Spleen (tissue), 11 donors: Measurements from ENCODE around the gene KDF1. TPM values are rescaled to one million over a fixed set of nuclear protein-coding genes. Genes with fewer than 3 reads are reported as not detected.
A peak's percentile ranks its signal among the peaks of the same experiment; 100 is the strongest.

Experiments used
- DNase-seq: peaks from one replicate; pipeline ENCODE4 v3.0.0-alpha.2; 2020
- H3K27ac ChIP-seq, 8 donors: fragments of 200-600 bp; sonication (generic) in 7 of 8; 1 replicate in 4 of 8; 2 replicates in 4 of 8; pipeline versions ENCODE4 v1.5.0 to v1.8.0; 2016 to 2021; ENCODE audit warnings: inconsistent platforms in 4 of 8, mild to moderate bottlenecking in 4 of 8, moderate library complexity in 1 of 8
- H3K27me3 ChIP-seq, 7 donors: fragments of 200-600 bp; sonication (generic) in 6 of 7; replicated peaks in 1 of 7; 1 replicate in 4 of 7; 2 replicates in 3 of 7; pipeline versions ENCODE4 v1.5.0 to v1.8.0; 2016 to 2021; ENCODE audit warnings: inconsistent platforms in 3 of 7, mild to moderate bottlenecking in 1 of 7
- H3K36me3 ChIP-seq, 6 donors: fragments of 200-600 bp; sonication (generic) in 5 of 6; 1 replicate in 4 of 6; 2 replicates in 2 of 6; pipeline versions ENCODE4 v1.5.0 to v1.8.0; 2016 to 2021; ENCODE audit warnings: inconsistent platforms in 2 of 6
- H3K4me1 ChIP-seq, 6 donors: fragments of 200-600 bp; sonication (generic) in 5 of 6; 1 replicate in 3 of 6; 2 replicates in 3 of 6; pipeline versions ENCODE4 v1.5.0 to v1.8.0; 2016 to 2021; ENCODE audit warnings: inconsistent platforms in 3 of 6
- H3K4me3 ChIP-seq, 8 donors: fragments of 200-600 bp; sonication (generic) in 7 of 8; 1 replicate in 4 of 8; 2 replicates in 4 of 8; pipeline versions ENCODE4 v1.5.0 to v1.8.0; 2016 to 2021; ENCODE audit warnings: inconsistent platforms in 4 of 8, mild to moderate bottlenecking in 4 of 8, moderate library complexity in 2 of 8
- H3K9me3 ChIP-seq, 8 donors: fragments of 200-600 bp; sonication (generic) in 7 of 8; 1 replicate in 4 of 8; 2 replicates in 4 of 8; pipeline versions ENCODE4 v1.5.0 to v1.8.0; 2016 to 2021; ENCODE audit warnings: inconsistent platforms in 4 of 8
- POLR2A ChIP-seq, 3 donors: fragments of 450-650 bp; IDR thresholded peaks; one replicate each; pipeline ENCODE4 v1.5.1; 2017; ENCODE audit warnings: antibody characterized with exemption in 3 of 3, mild to moderate bottlenecking in 1 of 3
- POLR2AphosphoS5 ChIP-seq, 3 donors: sonication (generic); formaldehyde crosslinking; IDR thresholded peaks; one replicate each; pipeline ENCODE4 v1.5.1; 2017; ENCODE audit warnings: antibody characterized with exemption in 3 of 3
- WGBS, 5 donors: extraction: QIAGEN DNeasy Blood & Tissue Kit in 3 of 5; methylation state at CpG; one replicate each; pipeline versions ENCODE4 v1.1.5 to v1.1.7; 2013 to 2018; 5-methylcytosine and 5-hydroxymethylcytosine counted together
- intact Hi-C: fragments of 100-400 bp; cut with DNase I; formaldehyde crosslinking; loops from one replicate; pipeline ENCODE4 v1.15.0; 2023; ENCODE audit warnings: low total_unique reads
- polyA plus RNA-seq, 3 donors: library from polyadenylated mRNA; stranded (reverse); fragments of 200-250 nt; gene quantifications; one replicate each; pipeline ENCODE4 v1.2.1, GENCODE V29; 2013
- total RNA-seq, 7 donors: library from RNA; depleted of rRNA in 3 of 7; stranded (reverse); fragments of >200 nt in 3 of 7; fragmentation: NEBNext Ultra II Directional in 4 of 7; extraction: Animal tissue kit (Norgen Biotek cat#: 25700) in 4 of 7; gene quantifications; one replicate each; pipeline versions ENCODE4 v1.1.0 to v1.2.1, GENCODE V29; 2016 to 2021
- TF ChIP-seq, protein P1 (sequence below), 11 experiments: fragments of 200-600 bp in 7 of 11; fragments of 450-650 bp in 4 of 11; sonication (generic) in 4 of 11; IDR thresholded peaks in 8 of 11; conservative IDR thresholded peaks in 3 of 11; 1 replicate in 7 of 11; 2 replicates in 4 of 11; pipeline versions ENCODE4 v1.4.0 to v1.8.0; 2016 to 2021; ENCODE audit warnings: antibody characterized with exemption in 11 of 11, inconsistent platforms in 4 of 11, mild to moderate bottlenecking in 1 of 11
- donor health status: healthy with polysubstance abuse.
- donor health status: DM: no; HTN: no; CAD: no; lungs with moderate emphysema.
- donor health status: DM: no; HTN: no; CAD: no.
- donor health status: Bipolar disorder and iron deficiency.
- donor health status: healthy.
- donor health status: DM: no; HTN: no; CAD: no.
- donor health status: DM: yes; HTN: yes; CAD: no.

KDF1 gene
- total and polyA plus RNA-seq, 10 donors: 0.44 to 2.1 (median 0.98) TPM

DNA sequence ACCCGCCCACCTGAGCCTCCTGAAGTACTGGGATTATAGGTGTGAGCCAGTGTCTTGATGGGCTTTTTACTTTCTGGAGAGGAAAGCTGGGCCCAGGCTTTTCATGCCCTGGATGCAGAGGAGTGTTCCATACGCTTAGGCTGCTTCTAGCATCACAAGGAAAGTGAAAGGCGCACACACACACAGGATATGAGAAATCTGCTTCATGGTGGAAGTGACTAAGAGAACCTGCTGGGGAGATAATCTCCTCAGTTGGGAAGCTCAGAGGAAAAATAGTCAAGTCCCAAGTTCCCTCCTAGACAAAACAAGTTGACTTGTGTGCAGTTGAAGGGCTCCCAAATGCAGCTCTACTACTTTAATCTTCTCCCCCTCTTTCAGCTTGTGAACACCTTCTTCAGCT lies 36.6 kb downstream of the KDF1 start:
- no peak overlapping the region for H3K4me3 ChIP-seq
- intact Hi-C loops: no loop called here
- TF ChIP-seq, protein P1, sequence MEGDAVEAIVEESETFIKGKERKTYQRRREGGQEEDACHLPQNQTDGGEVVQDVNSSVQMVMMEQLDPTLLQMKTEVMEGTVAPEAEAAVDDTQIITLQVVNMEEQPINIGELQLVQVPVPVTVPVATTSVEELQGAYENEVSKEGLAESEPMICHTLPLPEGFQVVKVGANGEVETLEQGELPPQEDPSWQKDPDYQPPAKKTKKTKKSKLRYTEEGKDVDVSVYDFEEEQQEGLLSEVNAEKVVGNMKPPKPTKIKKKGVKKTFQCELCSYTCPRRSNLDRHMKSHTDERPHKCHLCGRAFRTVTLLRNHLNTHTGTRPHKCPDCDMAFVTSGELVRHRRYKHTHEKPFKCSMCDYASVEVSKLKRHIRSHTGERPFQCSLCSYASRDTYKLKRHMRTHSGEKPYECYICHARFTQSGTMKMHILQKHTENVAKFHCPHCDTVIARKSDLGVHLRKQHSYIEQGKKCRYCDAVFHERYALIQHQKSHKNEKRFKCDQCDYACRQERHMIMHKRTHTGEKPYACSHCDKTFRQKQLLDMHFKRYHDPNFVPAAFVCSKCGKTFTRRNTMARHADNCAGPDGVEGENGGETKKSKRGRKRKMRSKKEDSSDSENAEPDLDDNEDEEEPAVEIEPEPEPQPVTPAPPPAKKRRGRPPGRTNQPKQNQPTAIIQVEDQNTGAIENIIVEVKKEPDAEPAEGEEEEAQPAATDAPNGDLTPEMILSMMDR (IDR thresholded peaks at IDR 0.05 in 8 of 11, conservative IDR thresholded peaks at IDR 0.05 in 3 of 11): no peak
- TF ChIP-seq POLR2AphosphoS5 (IDR thresholded peaks at IDR 0.05): no peak
- TF ChIP-seq POLR2A (IDR thresholded peaks at IDR 0.05): no peak
- H3K4me1 ChIP-seq: peaks cover 7 to 50% (median 30%) of the 10 kb centered on the region in 6 donors
- 90 to 94% (median 92%) methylated on average over 3 of the region's 3 CpGs for WGBS, 5 donors
- H3K27me3 ChIP-seq: no peaks in the 10 kb centered on the region
- DNase-seq: no peak
- no peaks in the 10 kb centered on the region for H3K9me3 ChIP-seq
- no peak overlapping the region for H3K27ac ChIP-seq
- peaks cover 0 to 59% (median 46%) of the 10 kb centered on the region in 6 donors for H3K36me3 ChIP-seq

DNA sequence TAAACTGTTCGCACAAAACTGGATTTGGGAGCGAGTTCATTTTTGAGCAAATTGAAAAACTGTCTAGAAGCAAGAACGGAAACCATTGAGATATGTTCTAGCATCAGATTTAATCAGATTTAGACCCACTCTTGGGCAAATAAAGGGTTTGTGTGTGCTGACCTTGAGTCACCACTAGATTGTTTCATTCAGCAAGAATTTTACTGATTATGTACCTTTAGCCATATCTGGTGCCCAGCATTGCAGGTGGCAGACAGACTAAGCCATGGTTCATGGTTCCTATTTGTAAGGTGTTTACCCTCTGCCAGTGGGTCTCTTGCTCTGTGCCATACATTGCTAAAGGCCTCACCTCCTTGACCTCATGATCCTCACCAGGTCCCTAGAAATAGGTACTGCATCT lies 37.4 kb downstream of the KDF1 start:
- intact Hi-C loops: no loop called here
- TF ChIP-seq POLR2A (IDR thresholded peaks at IDR 0.05) (no peak), POLR2AphosphoS5 (IDR thresholded peaks at IDR 0.05) (no peak)
- TF ChIP-seq, protein P1 (IDR thresholded peaks at IDR 0.05 in 8 of 11, conservative IDR thresholded peaks at IDR 0.05 in 3 of 11): no peak
- Histone ChIP-seq H3K36me3 (peaks cover 0 to 50% (median 41%) of the 10 kb centered on the region in 6 donors), H3K9me3 (no peaks in the 10 kb centered on the region), H3K27me3 (no peaks in the 10 kb centered on the region), H3K4me1 (peaks cover 7 to 50% (median 30%) of the 10 kb centered on the region in 6 donors), H3K27ac (peak overlapping the region in 1 of 8 donors; percentile 91), H3K4me3 (peak overlapping the region in 7 of 8 donors; percentile 83 to 91 (median 87))
- DNase-seq: no peak
- 83 to 94% (median 88%) methylated on average over 3 of the region's 3 CpGs for WGBS, 5 donors

DNA sequence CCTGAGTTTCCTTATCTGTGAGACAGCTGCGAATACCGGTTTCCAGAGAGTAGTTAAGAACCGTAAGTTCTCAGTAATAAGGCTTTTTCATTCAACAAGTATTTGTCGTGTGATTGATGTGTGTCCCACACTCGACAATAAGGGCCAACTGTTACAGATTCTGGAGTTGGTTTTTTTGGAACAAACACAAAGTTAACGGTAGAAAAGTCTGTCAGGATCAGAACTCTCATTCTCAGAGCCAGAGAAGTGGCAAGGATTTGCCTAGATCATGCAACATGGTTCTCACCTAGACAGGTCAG lies 37.9 kb downstream of the KDF1 start:
- Histone ChIP-seq H3K4me1 (peaks cover 7 to 50% (median 30%) of the 10 kb centered on the region in 6 donors), H3K27me3 (no peaks in the 10 kb centered on the region), H3K27ac (peak overlapping the region in 5 of 8 donors; percentile 83 to 92 (median 91)), H3K36me3 (peaks cover 0 to 45% (median 35%) of the 10 kb centered on the region in 6 donors), H3K4me3 (peak overlapping the region; percentile 36 to 91 (median 87)), H3K9me3 (no peaks in the 10 kb centered on the region)
- WGBS, 5 donors: 30 to 52% (median 37%) methylated on average over 6 of the region's 6 CpGs
- DNase-seq: no peak
- TF ChIP-seq POLR2AphosphoS5 (IDR thresholded peaks at IDR 0.05): no peak
- TF ChIP-seq, protein P1 (IDR thresholded peaks at IDR 0.05 in 8 of 11, conservative IDR thresholded peaks at IDR 0.05 in 3 of 11): no peak
- TF ChIP-seq POLR2A (IDR thresholded peaks at IDR 0.05): no peak
- intact Hi-C loops: no loop called here

DNA sequence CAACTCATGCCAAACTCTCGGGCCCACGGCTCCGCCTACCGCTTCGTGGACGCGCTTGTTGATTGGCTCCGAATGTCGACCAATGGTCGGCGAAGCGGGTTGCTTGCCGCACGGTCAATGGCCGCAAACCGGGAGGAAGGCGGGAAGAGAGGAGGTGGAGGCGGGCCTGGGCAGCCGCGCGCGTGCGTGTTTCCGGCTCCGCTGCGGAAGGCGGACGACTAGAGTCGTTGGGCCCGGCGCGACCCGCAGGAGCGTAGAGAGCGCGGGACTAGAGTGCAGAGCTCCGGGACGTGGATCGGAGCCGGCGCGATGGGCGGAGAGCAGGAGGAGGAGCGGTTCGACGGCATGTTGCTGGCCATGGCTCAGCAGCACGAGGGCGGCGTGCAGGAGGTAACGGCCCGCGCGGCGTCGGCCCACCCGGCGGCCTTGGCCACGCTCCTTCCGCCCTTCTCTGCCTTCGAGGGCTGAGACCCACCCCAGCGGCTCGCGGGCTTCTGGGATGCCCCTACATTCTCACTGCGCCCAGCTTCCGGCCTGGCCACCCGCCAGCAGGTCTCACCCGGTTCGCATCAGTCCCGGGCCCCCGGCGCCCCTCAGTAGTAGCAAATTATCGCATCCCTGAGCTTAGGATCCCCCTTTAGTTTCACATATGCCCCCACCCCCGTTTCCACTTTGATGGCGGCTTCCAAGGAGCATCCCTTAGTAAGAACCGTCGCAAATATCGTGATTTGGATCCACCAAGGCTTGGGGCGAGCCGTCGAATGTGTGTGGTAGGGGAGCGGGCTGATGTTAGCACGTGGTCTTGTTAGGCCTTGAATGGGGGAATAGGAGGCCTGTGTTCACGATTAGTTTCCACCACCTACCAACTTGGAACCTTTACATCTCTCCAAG lies 38.5 kb downstream of the KDF1 start, which contains the start of gene NUDC:
NUDC (plus strand) TSS at position 204 of the 891 bp plus-strand sequence; CDS start at position 310, 106 bp downstream.
- peak within 1 kb of the TSS; percentile 36 to 91 (median 87) for H3K4me3 ChIP-seq
- peak within 1 kb of the TSS; percentile 20 to 92 (median 88) for H3K27ac ChIP-seq
- peak; percentile 99 for DNase-seq
- TF ChIP-seq POLR2A (IDR thresholded peaks at IDR 0.05) (peak in 2 of 3 donors; percentile 14 to 71), POLR2AphosphoS5 (IDR thresholded peaks at IDR 0.05) (peak; percentile 97 to 98 (median 97))
- TF ChIP-seq, protein P1 (IDR thresholded peaks at IDR 0.05 in 8 of 11, conservative IDR thresholded peaks at IDR 0.05 in 3 of 11): peak in 1 of 11 experiments; percentile 29
- intact Hi-C loops: no loop called here
- H3K4me1 ChIP-seq: peaks cover 7 to 49% (median 30%) of the 10 kb centered on the region in 6 donors
- 0 to 1% (median 0%) methylated on average over 46 to 83 of the region's 83 CpGs for WGBS, 5 donors
- H3K36me3 ChIP-seq: peaks cover 0 to 39% (median 32%) of the 10 kb centered on the region in 6 donors
- no peaks in the 10 kb centered on the region for H3K9me3 ChIP-seq
- no peaks in the 10 kb centered on the region for H3K27me3 ChIP-seq
